ENCODE data around the gene LMO7. TPM values are rescaled to one million over a fixed set of nuclear protein-coding genes. Genes with fewer than 3 reads are reported as not detected.
A peak's percentile ranks its signal among the peaks of the same experiment; 100 is the strongest.

LMO7 gene
- total RNA-seq, 1 experiment from 2014 or later: 11.8 TPM

- POLR2A ChIA-PET: no interaction called here
Observed at GRCh38 chr13:75800545-75800944, 164.4 kb downstream of the LMO7 start.

GRCh38 chr13:75801388-75801945, 165.3 kb downstream of the LMO7 start:
- intact Hi-C loops (cut with micrococcal nuclease; ENCODE audit: unreplicated experiment) (no loop called here), in situ Hi-C loops (cut with HindIII; ENCODE audit: low pct_unique_long_range_greater_than_20kb, low sequenced_read_pairs) (no loop called here)
- H3K4me3 ChIP-seq (ENCODE audit: low read depth in 2 of 2, low read length in 2 of 2): no peak overlapping the region
- no peak for TF ChIP-seq REST (IDR thresholded peaks at IDR 0.05; ENCODE audit: insufficient read depth in 1 of 2, low read depth in 2 of 2, low read length in 1 of 2)
- no peak for TF ChIP-seq CTCF (IDR thresholded peaks at IDR 0.05)
- TF ChIP-seq SIN3A (IDR thresholded peaks at IDR 0.05; ENCODE audit: borderline replicate concordance, insufficient read depth, low read depth, low read length): no peak
- no peak for TF ChIP-seq TCF7L2 (IDR thresholded peaks at IDR 0.05; ENCODE audit: low read depth, low read length)
- TF ChIP-seq POLR2AphosphoS5 (IDR thresholded peaks at IDR 0.05; ENCODE audit: low read depth, low read length): no peak
- no peak for DNase-seq (ENCODE audit: low read depth, low spot score)
- ChIA-PET POLR2A (no interaction called here), CTCF (no interaction called here)
- H3K36me3 ChIP-seq (ENCODE audit: control insufficient read depth, insufficient read depth, low read length): no peaks in the 10 kb centered on the region
- no peak for ATAC-seq
- H3K9me3 ChIP-seq (ENCODE audit: control insufficient read depth, insufficient read depth, low read depth, low read length): no peaks in the 10 kb centered on the region
- no TSS peak for BruUV-seq (replicated peaks)
- H3K27me3 ChIP-seq (ENCODE audit: control insufficient read depth, insufficient read depth, low read length): no peaks in the 10 kb centered on the region
- no peaks in the 10 kb centered on the region; the same call in 1 of the 2 replicates for H3K4me1 ChIP-seq (ENCODE audit: control insufficient read depth, insufficient read depth, low read length)
- H3K27ac ChIP-seq (ENCODE audit: low read length): no peak overlapping the region

More at GRCh38 chr13:75800545-75800944, 164.4 kb downstream of the LMO7 start:
- DNase-seq (ENCODE audit: low read depth, low spot score) (no peak), ATAC-seq (no peak)
- TF ChIP-seq CTCF (IDR thresholded peaks at IDR 0.05) (peak; percentile 32; the same call in 1 of the 2 replicates), TCF7L2 (IDR thresholded peaks at IDR 0.05; ENCODE audit: low read depth, low read length) (no peak)
- intact Hi-C loops (cut with micrococcal nuclease; ENCODE audit: unreplicated experiment): no loop called here
- H3K36me3 ChIP-seq (ENCODE audit: control insufficient read depth, insufficient read depth, low read length): no peaks in the 10 kb centered on the region
- in situ Hi-C loops (cut with HindIII; ENCODE audit: low pct_unique_long_range_greater_than_20kb, low sequenced_read_pairs): no loop called here
- H3K4me1 ChIP-seq (ENCODE audit: control insufficient read depth, insufficient read depth, low read length): no peaks in the 10 kb centered on the region; the same call in 1 of the 2 replicates
- no peak overlapping the region for H3K27ac ChIP-seq (ENCODE audit: low read length)
- BruUV-seq (replicated peaks): no TSS peak
- H3K4me3 ChIP-seq (ENCODE audit: low read depth in 2 of 2, low read length in 2 of 2): no peak overlapping the region
- CTCF ChIA-PET: no interaction called here
- no peaks in the 10 kb centered on the region for H3K27me3 ChIP-seq (ENCODE audit: control insufficient read depth, insufficient read depth, low read length)
- H3K9me3 ChIP-seq (ENCODE audit: control insufficient read depth, insufficient read depth, low read depth, low read length): no peaks in the 10 kb centered on the region

All from Panc1 (cell line).